Measurements from ENCODE around the gene NR6A1. TPM values are rescaled to one million over a fixed set of nuclear protein-coding genes. Genes with fewer than 3 reads are reported as not detected.

Gene NR6A1
- 1.4 to 2.0 TPM (median 1.7 TPM) in 5 replicates for total RNA-seq (2022; extraction: Qiagen RNA extraction)

GRCh38 chr9:124771021-124771866 is at the start of gene NR6A1:
Gene NR6A1 (minus strand): TSS chr9:124771311.

GRCh38 chr9:124776954-124777648 is 6.0 kb upstream of the NR6A1 start, which contains the start of gene OLFML2A:
Gene OLFML2A (plus strand): TSS chr9:124777133. CDS start chr9:124777271, 138 bp downstream.

GRCh38 chr9:124506931-124507879 is 263.9 kb downstream of the NR6A1 start, which contains the start of gene NR5A1:
Gene NR5A1 (minus strand): TSS chr9:124507399. CDS start chr9:124503395, 4,004 bp downstream.

Other genes starting within 250 kb of the NR6A1 start
- 24.5 to 37.8 TPM (median 31.4 TPM) in 5 replicates for gene OLFML2A, start 5.8 kb upstream of the NR6A1 start, total RNA-seq (2022; extraction: Qiagen RNA extraction)
- gene WDR38, start 82.1 kb upstream of the NR6A1 start, total RNA-seq (2022; extraction: Qiagen RNA extraction): 0.11 to 0.23 TPM (median 0.14 TPM) in 5 replicates
- 2,790 to 3,130 TPM (median 2,895 TPM) in 5 replicates for gene RPL35, start 90.6 kb upstream of the NR6A1 start, total RNA-seq (2022; extraction: Qiagen RNA extraction)
- gene ARPC5L, start 90.8 kb upstream of the NR6A1 start, total RNA-seq (2022; extraction: Qiagen RNA extraction): 54.8 to 74.1 TPM (median 66.6 TPM) in 5 replicates
- gene GOLGA1, start 169.8 kb upstream of the NR6A1 start, total RNA-seq (2022; extraction: Qiagen RNA extraction): 10.2 to 10.6 TPM (median 10.6 TPM) in 5 replicates

Measured in A549 treated with AZD2906 at 1 μM for 4 hours (cell line).